DMS53 treated with DMSO at 0.1 percent for 48 hours (cell line): ENCODE measurements around the gene ARSI.

Source experiments
- DNase-seq: peaks from one replicate; lab custom pipeline; 2025; ENCODE audit not compliant: unreplicated experiment; lab: John Stamatoyannopoulos, UW

ARSI gene

DNA sequence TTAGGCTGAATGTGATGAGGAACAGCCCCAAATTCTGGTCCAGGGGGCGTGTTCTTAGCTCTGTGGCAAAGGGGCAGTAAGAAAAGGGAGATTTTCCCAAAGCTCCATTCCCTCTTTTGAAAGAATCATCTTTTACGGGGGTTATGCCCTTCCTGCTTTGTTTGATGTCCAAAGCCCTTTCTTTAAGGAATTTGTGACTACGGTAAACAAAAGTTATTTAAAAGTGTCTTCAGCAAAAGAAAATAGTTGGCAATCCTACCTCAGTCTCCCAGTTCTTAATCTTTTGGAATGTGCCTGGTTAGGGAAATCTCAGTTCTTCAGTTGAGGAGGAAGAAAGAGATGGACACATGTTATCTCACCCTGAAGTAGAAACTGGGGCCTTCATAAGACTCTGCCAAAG, 24.4 kb upstream of the ARSI start:
- DNase-seq: no peak

DNA sequence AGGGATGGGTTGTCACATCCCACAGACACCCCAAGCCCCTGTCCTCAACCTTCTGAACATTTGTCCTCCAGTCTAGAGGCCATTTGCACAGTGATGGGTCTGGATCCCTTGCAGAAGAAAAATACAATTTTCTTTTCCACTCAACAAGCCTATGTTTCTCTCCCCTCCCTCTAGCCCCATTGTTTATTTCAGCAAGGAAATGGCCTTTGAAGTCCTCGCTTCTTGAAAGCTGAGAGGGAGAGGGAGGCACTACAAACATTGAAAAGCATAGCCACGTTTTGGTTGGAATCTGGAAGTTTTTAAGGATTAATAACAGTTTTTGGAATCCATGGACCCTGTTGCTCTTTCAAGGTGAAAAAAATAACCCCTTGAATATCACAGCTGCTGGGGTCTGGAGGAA, 24.0 kb upstream of the ARSI start:
- DNase-seq: no peak

DNA sequence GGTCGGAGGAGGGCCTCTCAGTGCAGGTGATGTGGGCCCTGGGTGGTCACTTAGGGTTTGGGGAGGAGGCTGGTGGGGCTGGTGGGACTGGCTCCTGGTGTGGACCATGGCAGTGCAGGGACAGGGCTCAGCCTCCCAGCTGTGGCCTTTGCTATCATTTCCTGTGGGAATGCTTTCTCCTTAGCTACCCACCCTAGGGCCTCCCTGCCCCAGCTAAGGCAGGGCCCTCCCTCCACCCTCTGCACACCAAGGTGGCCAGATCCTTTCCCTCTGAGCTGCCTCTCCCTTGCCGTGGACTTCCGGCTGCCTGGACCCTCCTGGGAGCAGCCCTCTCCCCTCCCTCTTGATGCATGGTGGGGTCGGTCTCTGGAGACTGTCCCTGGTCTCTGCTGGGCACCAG, 22.7 kb upstream of the ARSI start:
- DNase-seq: no peak

GRCh38 chr5:150323819-150324218, 21.1 kb upstream of the ARSI start:
- no peak for DNase-seq

- DNase-seq: no peak
Measured at GRCh38 chr5:150323092-150323491, 20.4 kb upstream of the ARSI start.

- DNase-seq: no peak
Measured at GRCh38 chr5:150322202-150322601, 19.5 kb upstream of the ARSI start.

GRCh38 chr5:150321784-150322183, 19.1 kb upstream of the ARSI start:
- DNase-seq: no peak

GRCh38 chr5:150321211-150321610, 18.5 kb upstream of the ARSI start:
- DNase-seq: no peak

DNA sequence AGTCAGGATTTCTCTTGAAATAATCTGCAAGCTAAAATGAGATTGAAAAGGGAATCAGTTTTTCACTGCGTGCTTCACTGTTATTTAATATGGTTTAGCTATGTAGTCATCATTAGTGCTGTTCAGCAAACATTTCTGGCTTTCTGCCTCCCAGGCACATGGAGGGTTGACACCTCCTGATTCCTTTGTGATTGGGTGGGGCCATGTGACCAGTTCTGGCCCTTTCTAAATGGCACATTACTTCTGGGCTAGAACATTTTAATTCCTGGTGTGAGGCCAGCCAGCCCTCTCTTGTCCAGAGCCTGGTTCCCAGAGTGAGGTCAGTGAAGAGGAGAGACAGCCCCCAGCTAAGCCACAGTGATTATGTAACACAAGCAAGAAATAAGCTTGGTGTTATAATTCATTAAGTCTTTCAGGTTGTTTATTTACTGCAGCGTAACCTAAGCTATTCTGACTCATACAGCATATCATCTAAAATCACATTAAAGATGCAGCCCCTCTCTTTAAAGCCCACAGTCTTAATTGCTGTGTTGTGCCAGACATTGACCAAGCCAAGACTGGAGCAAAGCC, 17.4 kb upstream of the ARSI start:
- no peak for DNase-seq

DNA sequence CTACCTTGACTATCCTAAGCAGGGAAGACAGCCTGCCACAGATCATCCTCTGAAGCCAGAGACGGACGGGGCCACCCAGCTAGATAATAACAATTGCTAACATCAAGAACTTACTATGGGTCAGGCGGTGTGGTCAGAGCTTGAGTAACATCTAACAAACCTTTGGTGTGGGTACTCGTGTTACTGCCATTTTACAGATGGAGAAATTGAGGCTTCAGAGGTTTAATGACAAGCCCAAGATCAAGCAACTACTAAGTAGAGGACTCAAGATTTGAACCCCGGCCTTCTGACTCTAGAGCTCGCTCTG, 16.7 kb upstream of the ARSI start:
- no peak for DNase-seq

GRCh38 chr5:150318613-150319483, 16.1 kb upstream of the ARSI start:
- no peak for DNase-seq

- no peak for DNase-seq
Measured at GRCh38 chr5:150317048-150318003, 14.6 kb upstream of the ARSI start.

DNA sequence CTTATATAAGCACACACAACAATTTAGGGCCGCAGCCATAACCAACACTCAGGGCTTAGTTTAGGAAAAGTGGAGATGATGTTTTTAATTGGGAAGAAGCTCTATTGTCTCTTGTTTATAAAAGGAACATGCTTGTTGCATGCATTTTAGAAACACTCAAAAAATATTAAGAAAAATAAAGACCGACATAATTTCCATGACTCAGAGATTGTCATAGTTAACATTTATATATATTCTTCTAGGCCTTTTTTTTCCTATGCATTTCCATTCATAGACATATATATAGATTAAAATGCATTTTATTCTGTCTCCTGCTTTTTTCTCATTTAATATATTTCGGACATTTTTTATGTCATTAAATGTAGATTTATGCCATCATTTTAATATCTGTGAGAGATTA, 13.6 kb upstream of the ARSI start:
- DNase-seq: no peak

GRCh38 chr5:150315245-150315644, 12.5 kb upstream of the ARSI start:
- DNase-seq: no peak

DNA sequence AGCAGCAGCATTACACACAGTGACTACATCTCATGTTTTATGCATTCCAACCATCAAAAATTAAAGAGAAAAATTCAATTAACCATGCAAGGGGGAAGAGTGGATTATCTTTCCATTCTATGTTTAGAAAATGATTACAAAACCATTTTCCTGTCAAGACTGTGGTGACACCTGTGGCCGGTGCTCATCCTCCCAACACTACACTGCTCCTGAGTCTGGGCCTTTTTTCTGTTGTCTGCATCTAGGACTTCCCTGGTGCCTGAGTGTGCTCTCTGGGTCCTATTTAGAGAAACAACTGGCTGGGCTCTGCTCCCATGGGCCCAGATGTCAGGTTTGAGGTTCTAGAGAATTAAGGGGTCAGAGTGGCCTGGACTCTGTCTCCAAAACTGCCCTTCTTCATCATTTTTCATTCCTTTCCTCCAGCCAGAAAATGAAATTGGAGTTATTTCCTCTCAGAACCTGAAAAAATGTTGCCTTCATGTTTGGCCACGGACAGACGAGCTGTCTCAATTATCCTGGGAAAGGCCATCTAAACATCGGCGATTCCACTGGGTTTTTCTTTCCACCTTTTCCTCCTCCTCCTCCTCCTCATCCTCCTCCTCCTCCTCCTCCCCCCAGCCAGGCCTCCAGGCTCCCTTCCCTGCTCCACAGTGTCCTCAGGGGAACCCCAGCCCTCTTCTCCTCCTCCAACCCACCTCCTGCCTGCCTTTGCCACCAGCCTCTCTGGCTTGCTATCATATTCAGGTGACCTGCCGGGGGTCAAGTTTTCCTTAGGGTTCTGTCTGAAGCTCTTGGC, 11.4 kb upstream of the ARSI start:
- DNase-seq: no peak

DNA sequence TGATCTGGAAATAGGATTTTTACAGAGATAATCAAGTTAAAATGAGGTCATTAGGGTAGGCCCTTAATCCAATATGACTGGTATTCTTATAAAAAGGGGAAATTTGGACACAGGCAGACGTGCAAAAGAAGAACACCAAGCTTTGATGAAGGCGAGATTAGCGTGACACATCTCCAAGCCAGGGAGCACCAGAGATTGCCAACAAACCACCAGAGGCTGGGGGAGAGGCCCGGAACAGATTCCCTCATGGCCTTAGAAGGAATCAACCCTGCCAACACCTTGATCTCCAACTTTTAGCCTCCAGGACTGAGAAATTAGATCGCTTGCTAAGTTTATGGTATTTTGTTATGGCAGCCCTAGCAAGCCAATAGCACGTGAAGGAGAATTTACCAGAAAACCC, 10.8 kb upstream of the ARSI start:
- no peak for DNase-seq

- no peak for DNase-seq
Measured at GRCh38 chr5:150312518-150312917, 9.8 kb upstream of the ARSI start.

GRCh38 chr5:150311015-150311692, 8.4 kb upstream of the ARSI start:
- DNase-seq: no peak

DNA sequence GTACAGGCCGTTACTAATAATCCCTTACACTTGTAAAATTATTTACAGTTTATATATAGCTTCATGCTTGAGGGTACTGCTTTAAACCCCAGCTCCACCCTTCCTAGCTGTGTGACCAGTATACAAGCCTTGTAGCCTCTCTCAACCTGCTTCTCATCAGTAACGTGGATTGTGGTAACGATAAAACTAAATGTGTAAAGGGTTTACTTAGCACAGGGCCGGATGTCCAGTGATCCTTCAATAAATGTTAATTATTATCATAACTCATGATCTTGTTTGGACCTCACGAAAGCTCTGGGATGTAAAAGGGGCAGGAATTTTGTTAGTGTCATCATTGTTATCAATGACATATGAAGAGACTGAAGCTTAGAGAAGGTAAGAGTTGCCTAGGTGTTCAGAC, 7.5 kb upstream of the ARSI start:
- DNase-seq: no peak

GRCh38 chr5:150309886-150310239, 7.2 kb upstream of the ARSI start:
- no peak for DNase-seq
